HCEC 1CT (cell line): ENCODE data around the gene VENTX.

Experiments used
- DNase-seq: peaks from one replicate; pipeline ENCODE4 v3.0.0-alpha.2; 2017

VENTX gene, protein sequence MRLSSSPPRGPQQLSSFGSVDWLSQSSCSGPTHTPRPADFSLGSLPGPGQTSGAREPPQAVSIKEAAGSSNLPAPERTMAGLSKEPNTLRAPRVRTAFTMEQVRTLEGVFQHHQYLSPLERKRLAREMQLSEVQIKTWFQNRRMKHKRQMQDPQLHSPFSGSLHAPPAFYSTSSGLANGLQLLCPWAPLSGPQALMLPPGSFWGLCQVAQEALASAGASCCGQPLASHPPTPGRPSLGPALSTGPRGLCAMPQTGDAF

DNA sequence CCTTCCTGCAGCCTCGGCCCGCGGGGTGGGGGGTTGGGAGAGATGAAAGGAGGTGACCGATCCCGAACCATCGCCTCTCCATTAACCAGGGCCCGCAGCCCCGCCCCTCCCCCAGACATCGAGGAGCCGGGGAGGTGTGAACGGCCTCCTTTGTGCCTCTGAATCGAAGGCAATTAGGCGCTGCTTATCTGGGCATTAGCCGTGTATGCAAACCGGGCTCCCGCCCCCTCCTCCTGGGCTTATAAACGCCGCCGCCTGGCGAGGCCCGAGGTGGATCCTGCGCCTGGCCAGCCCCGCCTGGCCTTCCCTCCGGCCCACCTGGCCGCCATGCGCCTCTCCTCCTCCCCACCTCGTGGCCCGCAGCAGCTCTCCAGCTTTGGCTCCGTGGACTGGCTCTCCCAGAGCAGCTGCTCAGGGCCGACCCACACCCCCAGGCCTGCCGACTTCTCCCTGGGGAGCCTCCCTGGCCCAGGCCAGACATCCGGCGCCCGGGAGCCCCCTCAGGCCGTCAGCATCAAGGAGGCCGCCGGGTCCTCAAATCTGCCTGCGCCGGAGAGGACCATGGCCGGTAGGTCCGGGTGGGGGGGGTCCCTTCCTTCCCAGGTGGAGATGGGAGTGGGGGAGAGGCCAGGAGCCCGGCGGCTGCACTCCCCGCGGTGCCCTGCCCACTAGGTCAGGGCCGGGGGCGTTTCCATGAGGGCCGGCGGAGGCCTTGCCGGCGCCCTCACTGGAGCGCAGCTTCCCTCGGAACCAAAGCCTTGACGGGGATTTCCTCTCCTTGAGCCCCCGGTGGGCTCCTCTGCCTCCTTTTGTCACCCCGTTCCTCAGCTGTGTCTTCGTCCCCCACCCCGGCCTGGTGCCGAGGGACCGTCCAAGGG lies at the start of gene VENTX:
Gene VENTX (plus strand): TSS at position 268 of the 878 bp plus-strand sequence. CDS start 60 bp downstream, at position 328.
- no peak for DNase-seq

DNA sequence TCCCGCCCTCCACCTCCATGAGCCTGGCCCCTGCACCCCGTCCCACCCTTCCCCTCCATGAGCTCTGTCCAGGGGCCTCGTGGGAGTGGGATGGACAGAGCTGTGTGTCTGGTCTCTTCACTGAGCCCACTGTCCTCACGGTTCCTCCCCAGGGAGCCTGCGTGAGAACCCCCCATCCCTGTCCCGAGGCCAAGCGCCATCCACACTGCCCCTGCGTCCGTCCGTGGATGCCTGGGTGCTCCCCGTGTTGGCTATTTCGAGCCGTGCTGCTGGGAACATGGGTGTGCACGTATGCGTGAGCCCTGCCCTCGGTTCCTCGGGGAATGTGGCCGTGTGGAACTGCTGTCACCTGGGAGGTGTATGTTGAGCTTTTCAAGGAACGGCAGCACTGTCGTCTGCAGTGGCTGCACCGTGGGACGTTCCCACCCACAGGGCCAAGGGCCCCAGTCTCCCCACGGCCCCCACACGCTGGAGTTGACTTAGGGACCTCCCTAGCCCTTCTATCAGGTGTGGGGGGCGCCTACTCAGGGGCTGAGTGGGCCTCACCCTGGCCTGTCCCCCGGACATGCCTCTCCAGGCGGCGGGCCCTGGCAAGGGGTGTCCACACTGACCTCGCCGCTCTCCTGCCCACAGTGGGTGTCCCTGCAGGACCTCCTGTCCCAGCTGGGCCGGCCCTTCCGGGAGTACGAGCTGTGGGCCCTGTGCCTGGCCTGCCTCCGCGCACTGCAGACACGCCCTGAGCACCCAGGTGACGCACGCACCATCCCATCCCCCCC lies 49.6 kb upstream of the VENTX start:
- DNase-seq = no peak

DNA sequence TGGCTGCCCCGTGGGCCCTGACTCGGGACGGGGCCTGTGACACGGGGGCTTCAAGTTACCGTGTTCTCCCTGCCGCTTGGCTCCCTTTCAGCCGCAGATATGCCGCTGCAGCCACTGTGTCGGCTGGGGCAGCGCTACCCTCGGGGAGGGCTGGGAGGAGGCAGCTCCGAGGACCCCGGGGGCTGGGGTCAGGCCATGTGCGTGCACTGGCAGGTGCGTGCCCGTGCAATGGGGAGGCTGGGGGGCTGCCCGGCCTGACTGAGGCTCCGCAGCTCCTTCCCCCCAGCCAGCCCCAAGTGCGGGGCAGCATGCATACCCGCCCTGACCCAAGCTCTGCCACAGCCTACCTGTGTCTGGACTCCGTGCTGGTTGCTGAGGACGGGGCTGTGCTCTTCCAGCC lies 48.4 kb upstream of the VENTX start:
- DNase-seq = no peak

DNA sequence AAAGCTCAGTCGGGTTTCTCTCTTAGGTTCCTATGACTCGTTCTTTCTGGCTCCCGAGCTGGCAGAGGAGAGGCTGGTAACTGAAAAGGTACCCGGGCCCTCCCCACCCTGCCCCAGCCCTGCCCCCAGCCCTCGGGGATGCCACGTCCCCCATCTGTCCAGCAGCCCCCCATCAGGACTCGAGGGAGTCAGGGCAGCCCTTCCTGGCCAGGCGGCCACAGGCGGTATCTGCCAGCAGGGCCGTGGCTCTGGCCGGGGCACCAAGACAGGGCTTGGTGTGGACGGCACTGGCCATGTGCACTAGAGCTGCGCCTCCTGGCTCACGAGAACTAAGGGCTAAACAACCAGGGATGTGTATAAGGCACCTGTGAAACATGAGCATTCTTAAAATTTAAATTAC lies 47.9 kb upstream of the VENTX start:
- no peak for DNase-seq

DNA sequence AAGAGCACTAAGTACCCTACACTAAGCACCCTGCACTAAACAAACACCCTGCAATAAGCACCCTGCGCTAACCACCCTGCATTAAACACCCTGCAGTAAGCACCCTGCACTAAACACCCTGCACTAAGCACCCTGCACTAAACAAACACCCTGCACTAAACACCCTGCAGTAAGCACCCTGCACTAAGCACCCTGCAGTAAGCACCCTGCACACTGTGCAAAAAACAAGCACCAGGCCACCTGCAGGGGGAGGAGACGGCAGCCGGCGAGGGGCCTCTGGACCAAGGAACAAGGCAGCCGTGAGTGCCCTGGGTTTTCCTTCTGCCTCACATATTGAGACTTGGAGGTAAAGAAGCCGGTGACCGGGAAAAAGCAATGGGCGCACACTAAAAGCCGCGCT lies 47.4 kb upstream of the VENTX start:
- no peak for DNase-seq

DNA sequence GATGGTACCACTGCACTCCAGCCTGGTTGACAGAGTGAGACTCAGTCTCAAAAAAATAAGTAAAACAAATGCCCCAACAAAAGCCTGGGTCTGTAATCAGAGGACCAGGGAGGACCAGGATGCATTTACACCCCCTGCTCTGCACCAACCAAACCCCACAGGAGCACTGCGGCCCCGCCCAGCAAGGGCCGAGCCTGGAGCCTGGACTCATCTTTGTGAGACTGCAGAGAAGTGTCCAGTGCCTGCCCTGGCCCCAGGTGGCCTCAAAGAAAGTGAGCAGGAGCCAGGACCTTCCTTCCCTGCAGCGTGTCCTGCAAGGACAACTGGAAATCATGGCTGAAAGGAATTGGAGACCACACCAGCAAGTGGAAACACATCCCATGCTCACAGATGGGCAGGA lies 46.0 kb upstream of the VENTX start:
- no peak for DNase-seq

DNA sequence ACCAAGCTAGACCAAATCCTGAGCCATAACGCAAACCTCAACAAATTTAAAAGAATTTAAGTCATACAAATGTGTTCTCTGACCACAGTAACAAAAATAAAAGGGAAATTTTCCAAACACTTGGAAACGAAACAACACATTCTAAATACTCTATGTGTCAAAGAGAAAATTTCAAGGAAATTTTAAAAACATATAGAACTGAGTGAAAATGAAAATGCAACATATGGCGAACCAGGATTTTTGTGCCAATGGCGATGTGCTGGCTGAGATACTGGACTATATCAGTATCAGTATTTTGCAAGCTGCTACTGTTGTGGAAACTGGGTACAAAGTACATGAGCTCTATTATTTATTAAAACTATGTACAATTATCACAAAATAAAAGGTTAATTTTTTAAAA lies 43.5 kb upstream of the VENTX start:
- DNase-seq = no peak

DNA sequence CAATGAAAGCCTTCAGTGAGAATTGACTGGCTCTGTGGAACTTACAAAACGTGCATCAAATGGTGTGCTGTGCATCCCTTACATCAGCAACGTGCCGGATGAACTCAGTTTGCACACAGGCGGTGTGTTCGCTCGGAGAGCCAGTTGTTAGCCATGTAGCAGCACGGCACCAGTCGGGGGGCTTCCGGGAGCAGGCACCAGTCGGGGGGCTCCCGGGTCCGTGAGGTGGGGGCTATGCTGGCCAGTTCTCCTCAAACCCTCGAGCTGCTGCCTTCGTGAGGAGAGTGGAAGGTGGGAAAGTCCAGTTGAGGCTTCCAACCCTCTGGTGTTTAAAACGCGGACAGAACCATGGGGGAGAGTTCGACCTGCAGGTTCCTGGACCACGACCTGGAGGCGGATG lies 42.6 kb upstream of the VENTX start:
- no peak for DNase-seq

DNA sequence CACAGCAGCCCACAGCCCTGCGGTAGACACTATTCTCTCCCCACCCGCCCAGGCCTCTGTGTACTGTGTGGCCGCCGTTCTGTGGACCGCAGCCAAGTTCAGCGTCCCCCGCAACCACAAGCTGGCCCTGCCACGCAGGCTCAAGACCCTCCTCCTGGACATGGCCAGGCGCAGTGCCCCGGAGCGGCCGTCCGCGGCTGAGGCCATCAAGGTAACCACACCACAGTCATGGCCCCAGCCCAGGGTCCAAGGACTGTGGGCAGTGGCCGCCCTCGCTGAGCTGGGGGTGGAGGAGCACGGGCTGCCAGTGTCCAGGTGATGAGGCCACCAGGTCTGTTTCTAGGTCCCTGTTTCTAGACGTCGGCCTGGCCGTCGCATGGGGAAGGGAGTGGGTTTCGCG lies 42.0 kb upstream of the VENTX start:
- DNase-seq = no peak

DNA sequence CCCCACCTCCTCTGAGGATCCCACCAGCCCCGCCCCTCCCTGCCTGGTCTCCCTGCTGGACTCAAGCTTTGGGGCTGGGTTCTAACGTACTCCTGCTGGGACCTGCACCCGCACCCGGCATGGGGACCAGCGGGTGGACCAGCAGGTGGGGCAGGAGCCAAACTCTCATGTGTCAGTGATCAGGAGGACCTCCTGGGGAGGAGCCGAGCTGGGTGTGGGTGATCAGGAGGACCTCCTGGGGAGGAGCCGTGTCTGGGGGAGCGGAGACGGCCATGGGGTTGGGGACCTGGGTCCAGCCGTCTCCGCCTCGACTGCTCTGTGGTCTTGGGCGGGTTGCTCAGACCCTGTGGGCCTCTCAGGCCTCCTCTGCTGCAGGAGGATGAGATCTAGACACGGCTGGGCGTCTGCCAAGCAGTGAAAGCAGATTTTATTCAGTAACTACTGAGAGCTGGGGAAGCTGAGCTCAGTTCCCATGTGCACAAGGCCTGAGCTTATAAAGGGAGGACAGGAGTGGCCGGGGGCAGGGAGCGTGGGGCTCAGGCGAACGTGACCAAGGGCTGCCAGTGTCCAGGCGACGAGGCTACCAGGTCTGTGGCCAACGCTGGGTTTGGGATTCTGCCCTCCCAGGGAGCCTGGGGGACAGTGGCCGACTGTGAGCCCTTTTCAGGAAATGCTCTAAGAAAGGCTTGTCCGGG lies 41.3 kb upstream of the VENTX start:
- no peak for DNase-seq

DNA sequence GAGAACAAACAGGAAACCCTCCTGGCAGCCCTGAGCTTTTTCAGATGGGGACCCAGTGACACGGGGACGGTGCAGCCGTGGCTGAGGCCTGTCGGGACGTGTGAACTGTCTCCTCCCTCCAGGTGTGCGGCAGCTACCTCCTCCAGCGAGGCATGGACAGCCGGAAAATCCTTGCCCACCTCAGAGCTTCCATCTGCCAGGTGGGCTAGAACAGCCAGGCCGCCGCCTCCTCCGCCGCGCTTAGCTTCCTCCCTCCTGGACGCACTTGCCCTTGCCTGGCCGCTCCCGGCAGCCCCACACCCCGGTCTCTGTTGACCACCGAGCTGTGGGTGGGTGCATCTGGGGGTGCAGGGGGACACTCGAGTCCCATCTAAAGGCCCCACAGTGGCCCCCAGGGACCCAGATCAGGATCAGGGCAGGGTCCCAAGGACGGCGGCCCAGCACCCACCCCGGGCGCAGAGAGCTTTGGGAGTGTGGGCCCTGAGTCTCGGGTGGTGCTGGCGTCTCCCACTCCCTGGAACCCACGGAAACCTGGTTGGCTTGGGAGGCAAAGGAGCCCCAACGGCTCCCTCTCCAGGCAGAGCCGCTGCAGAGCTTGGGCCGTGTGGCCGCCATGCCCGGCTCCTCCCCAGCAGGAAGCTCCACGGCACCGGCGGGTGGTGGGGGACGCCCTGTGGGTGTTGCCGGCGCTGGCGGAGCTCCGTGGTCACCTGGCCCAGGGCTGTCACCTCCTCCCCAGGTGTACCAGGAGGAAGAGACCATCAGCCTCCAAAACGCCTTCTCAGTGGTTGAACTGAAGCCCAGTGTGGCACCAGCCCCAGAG lies 40.5 kb upstream of the VENTX start:
- no peak for DNase-seq

DNA sequence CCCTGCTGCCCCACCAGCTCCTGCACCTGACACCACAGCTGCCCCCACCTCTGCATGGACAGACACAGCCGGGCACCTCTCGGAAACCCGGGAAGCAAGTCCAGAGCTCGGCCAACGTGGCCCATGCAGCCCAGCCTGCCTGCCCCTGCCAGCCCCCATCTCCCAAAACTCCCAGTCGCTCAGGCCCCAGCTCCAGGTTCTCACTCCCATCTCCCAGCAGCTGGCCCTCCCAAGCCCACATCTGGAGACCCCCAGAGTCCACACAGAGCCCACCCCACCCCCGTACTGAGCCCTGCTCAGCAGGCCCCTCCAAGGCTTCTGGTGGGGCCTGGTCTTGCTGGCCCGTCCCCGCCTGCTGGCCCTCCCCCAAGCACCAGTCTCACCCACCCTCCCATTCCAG lies 39.9 kb upstream of the VENTX start:
- no peak for DNase-seq

DNA sequence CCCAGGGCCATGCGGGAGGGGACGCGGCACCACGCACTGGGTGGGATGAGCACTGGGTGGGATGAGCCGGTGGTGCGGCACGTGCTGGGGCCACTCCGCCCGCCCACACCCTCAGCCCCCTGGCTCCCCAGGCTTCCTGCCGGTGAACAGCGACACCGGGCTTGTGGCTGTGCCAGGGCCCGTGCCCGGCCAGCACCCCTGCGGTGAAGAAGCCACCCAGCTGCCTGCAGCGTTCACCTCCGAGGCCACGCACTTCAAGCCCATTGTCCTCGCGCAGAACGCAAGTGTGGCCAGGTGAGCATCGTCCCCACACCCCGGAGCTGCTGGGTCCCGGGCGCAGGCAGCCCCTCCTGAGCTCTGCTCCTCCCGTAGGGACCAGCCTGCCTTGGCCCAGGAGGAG lies 39.4 kb upstream of the VENTX start:
- no peak for DNase-seq

DNA sequence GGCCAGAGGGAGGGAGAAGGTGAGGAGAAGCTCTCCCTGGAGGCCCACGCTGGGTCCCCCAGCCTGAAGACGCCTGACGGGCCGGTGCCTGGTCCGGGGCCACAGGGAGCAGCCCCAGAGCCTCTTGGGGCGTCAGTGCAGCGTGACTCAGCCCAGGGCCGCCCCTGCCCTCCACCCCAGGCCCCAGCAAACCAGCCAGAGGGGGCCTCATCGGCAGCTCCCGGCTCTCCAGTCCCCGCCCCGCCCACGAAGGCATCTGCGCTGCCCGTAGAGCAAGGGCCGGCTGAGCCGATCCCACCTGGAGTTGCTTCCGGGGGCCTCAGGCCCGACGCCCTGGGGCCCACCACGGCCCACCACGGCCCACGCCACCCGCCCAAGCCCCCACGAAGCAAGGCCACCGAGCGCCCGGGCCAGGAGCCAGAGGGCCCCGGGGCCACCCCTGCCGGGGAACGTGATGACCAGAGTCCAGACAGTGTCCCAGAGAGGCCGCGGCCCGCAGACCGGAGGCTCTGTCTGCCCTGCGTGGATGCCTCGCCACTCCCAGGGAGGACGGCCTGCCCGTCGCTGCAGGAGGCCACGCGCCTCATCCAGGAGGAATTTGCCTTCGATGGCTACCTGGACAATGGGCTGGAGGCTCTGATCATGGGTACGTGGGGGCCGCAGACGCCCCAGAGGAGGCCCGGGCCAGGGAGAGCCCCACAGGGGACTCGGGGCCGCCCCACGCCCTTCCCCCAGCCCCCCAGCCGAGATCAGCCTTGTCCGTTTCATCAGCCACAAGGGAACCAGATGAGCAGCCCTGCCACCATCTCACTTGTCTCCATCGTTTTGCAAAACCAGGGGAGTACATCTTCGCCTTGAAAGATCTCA lies 38.8 kb upstream of the VENTX start:
- DNase-seq = no peak

DNA sequence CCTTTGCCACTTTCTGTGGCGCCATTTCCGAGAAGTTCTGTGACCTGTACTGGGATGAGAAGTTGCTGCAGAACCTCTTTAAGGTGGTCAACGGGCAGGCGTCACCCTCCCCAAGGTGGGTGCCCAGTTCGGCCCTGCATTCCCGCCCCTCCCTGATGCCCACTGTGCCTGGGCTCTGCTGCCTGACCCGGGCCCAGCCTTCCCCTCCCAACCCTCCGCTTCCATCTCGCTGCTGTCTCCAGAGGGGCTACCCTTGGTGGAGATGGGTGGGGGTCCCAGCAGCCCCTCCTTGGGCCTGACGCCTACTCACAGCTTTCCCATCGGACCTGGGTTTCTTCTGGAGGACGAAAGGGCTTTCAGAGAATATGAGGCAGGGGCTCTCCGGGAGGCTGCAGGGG lies 38.2 kb upstream of the VENTX start:
- no peak for DNase-seq

DNA sequence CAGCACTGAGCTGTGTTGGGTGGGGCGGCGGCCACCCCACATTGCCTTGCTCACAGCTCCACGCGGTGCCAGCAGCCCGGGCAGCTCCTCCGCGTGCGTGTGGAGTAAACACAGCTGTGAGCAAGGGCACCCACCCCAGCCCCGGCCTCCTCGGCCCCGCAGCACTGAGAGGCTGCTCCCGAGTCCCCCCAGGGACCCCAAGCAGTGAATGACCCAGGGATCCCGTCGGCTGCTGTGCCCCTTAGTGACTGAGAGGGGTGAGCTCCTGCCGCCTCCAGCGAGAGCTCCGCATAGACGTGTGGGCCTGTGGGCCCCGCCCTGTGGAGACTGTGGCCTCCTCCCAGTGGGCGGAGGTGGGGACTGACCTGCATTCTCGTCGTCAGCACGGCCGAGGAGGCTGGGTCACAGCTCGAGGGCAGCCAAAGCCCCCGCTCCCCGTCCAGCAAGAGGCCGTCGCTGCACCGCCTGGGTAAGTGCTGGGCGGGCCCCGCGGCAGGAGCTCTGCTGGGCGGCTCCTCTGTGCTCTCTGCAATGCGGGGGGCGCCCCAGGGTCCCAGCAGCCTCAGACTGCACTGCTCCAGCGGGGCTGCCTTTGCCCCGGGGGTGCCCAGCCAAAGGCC lies 37.6 kb upstream of the VENTX start:
- DNase-seq = no peak

DNA sequence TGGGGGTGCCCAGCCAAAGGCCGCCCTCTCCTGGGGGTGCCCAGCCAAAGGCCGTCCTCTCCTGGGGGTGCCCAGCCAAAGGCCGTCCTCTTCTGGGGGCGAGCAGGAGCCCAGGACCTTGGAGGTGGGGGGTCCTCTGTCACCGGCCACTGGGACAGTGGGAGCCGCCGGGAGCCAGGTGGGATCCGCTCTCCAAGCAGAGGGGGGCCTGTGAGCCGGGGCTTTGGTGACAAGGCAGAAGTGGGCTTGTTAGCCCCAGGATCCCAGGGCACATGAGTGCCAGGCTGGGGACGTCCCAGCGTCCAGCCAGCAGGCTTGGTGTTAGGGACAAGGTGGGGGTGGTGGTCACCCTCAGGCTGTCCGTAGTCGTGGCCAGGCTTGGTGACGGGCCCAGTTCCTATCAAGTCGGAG lies 37.0 kb upstream of the VENTX start:
- no peak for DNase-seq

DNA sequence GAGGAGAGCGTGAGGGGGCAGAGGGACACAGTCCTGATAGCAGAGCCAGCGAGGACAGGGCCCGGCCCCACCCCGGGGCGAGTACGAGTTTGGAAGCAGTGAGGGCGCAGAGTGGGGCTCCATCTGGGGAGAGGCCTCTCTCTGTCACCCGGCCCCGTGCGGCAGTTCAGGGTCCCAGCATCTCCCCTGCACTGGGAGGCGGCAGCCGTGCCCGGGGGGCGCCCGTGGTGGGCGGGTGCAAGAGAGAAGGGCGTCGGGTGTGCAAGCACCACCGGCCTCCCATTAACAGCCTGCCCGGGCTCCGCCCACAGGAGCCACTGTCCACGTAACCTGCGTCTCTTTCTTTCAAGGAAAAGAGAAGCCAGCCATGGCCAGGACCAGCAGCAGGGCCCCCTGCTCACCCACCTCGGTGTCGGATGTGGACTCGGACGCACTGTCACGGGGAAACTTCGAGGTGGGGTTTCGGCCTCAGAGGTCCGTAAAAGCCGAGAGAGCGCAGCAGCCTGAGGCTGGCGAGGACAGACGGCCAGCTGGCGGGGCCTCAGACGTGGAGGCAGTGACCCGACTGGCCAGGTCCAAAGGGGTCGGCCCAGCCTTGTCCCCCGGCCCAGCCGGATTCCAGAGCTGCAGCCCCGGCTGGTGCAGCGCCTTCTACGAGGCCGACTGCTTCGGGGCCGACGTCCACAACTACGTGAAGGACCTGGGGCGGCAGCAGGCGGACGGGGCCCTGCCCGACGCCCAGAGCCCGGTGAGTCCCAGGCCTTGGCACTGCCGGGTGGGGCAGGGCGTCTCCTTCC lies 36.3 kb upstream of the VENTX start:
- no peak for DNase-seq

DNA sequence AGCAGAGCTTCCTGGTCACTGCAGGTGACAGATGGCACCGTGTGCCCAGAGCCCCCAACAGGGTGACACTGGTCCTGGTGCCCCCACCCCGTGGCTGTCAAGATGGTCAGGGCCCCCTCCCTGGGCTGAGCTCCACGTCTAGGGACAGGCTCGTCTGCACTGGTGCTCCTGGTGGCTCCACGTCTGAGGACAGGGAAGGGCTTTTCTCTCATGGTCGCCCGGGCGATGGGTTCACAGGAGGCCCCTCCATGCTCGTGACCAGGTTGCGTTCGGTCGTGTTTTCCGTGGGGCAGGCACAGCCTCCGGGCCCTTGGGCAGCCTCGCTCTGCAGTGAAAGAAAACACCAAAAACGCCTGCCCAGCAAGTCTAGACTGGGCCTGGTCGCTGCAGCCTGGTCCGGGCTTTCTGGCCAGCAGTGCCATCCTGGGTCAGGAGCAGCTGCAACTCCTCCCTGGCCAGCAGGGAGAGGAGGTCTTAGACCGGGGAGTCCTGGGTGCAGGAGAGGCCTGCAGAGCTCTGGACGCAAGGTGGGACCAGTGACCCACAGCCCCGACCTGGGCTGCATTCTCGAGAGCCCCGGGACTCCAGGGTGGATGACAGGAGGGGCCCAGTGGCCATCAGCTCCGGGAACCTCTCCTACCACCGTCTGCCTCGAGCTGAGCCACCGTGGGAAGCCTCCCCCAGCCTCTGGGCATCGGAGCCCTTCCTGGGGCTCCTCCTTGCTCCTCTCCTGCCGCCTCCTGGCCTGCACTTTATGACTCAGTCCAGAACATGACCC lies 35.5 kb upstream of the VENTX start:
- DNase-seq = no peak
